B cell (primary cell): ENCODE measurements around the gene PPP2R5E.

Source experiments
- CTCF ChIP-seq: fragments of 200-600 bp; IDR thresholded peaks from one replicate; pipeline ENCODE4 v1.8.0; 2022; ENCODE audit warnings: antibody characterized with exemption, mild to moderate bottlenecking
- EZH2 ChIP-seq: IDR thresholded peaks from 2 replicates; pipeline ENCODE4 v1.6.1; 2012; ENCODE audit warnings: borderline replicate concordance, low read depth, mild to moderate bottlenecking, moderate library complexity, low read length; ENCODE audit not compliant: insufficient read depth, poor library complexity, severe bottlenecking

- TF ChIP-seq CTCF: no peak
- TF ChIP-seq EZH2: no peak
These were observed 99.8 kb downstream of the PPP2R5E start for GRCh38 chr14:63443361-63443760.
